Stimulated activated naive CD4-positive, alpha-beta T cell (primary cell): Measurements from ENCODE around the gene SMAD4.
"Not testable (repeated sequence)": the region's sequence is repeated elsewhere in the genome, so short reads cannot be mapped to it uniquely, and the experiment has no call there.

Source experiments
- DNase-seq, 6 experiments: peaks; one replicate each; lab custom pipeline; 2025; lab: John Stamatoyannopoulos, UW

The SMAD4 gene

DNA sequence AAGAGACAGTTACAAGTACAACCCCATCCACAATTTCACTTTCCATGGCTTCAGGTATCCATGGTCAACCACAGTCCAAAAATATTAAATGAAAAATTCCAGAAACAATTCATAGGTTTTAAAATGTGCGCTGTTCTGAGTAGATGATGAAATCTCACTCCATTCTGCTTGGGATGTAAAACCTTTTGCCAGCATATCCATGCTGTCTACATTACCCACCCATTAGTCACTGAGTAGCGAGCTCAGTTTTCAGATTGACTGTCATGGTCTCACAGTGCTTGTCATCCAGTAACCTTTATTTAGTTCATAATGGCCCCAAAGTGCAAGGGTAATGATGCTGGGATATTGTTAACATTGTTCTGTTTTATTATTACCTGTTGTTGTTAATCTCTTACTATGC is 40.5 kb downstream of the SMAD4 start:
- no peak for DNase-seq

DNA sequence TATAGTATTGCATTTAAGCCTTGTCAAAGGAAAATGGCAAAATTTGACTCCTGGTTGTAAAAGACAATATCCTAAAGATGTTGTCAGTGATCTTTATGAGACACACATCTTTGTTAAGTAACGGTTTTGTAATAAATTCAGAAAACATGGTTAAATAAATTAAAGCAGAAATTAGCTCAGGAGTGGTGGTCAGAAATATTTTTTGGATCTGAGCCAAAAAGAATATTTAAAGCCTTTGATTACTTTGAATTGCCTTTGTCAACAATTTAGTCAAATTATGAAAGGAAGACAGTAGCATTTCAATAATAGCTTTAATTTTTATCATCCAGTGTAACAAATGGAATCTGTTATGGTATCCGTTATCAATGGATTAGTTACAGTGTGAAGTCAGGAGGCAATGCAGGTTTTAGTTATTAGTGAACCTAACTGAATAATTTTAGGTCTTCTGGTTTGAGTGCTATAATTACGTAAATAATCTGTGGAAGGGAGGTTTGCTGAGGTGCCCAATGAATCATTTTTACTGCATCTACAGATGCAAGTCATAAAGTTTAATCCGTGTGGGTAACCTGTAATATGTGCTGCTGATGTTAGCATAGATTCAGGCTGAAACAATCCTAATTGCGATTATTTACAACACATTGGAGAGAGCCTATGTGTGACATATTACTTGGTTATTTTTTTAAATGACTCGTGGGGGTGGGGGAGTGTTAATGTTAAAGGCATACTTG is 42.7 kb downstream of the SMAD4 start:
- DNase-seq = no peak

DNA sequence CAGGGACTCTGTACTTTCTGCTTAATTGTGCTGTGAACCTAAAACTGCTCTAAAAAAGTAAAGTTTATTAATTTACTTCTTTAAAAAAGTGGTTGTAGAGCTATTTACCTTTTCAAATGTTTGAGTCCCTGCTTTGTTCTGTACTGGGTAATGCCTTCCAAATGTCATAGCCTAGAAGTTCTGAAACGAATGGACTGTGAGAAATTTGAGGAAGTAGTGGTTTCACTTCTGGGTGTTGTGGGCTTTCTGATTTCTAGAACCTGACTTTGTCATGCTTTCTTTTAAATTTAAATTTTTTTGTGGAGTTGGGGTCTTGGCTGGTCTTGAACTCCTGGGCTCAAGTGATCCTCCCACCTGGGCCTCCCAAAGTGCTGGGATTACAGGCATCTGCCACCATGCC is 44.6 kb downstream of the SMAD4 start:
- DNase-seq = no peak

DNA sequence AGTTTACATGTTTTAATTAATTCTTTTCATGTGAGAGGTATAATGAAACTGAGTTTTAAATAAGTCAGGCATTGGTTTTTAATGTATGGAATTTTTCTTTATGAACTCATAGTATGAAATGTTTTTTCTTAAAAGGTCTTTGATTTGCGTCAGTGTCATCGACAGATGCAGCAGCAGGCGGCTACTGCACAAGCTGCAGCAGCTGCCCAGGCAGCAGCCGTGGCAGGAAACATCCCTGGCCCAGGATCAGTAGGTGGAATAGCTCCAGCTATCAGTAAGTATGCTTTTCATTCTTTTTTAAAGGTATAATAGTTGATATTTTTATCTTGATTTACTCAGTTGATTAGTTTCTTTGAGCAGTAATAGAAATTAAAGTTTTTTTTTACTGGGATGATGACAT is 46.5 kb downstream of the SMAD4 start:
- no peak for DNase-seq

DNA sequence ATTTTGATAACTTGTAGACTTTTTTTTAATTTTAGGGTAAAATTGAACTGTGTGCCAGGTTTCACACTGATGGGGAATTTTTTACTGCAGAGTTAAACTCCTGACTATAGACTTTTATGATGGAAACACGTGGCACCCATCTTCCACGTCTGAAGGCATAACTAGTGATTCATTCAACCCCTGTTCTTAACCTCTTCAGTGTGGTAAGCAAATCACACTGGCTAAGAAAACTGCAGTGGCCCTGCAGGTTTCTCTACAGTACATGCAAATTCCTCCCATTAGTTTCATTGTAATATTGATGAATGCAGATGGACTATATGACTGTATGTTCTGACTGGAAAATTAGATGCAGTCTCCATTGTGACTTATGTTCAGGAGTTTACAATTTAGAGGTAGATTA is 47.2 kb downstream of the SMAD4 start:
- DNase-seq = no peak

DNA sequence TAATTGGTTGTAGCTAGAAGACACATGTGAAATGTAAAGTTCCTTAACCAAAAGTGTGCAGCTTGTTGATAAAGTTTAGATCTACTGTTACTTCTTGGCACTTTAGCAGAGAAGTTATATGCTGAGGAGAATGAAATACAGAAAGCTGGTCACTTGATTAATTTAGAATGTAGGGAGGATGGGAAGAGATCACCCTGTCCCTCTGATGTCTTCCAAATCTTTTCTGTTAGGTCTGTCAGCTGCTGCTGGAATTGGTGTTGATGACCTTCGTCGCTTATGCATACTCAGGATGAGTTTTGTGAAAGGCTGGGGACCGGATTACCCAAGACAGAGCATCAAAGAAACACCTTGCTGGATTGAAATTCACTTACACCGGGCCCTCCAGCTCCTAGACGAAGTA is 48.0 kb downstream of the SMAD4 start:
- no peak for DNase-seq

DNA sequence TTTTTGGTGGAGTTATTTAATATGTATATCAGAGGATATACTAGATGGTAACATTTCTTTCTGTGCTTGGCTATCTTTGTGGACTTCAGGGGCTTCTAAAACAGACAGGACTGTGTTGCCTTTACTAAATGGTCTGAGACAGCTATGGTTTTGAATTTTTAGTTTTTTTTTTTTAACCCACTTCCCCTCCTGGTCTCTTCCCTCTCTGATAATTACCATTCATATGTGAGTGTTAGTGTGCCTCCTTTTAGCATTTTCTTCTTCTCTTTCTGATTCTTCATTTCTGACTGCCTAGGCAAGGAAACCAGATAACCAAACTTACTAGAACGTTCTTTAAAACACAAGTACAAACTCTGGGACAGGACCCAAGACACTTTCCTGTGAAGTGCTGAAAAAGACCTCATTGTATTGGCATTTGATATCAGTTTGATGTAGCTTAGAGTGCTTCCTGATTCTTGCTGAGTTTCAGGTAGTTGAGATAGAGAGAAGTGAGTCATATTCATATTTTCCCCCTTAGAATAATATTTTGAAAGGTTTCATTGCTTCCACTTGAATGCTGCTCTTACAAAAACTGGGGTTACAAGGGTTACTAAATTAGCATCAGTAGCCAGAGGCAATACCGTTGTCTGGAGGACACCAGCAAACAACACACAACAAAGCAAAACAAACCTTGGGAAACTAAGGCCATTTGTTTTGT is 52.7 kb downstream of the SMAD4 start:
- DNase-seq = no peak

DNA sequence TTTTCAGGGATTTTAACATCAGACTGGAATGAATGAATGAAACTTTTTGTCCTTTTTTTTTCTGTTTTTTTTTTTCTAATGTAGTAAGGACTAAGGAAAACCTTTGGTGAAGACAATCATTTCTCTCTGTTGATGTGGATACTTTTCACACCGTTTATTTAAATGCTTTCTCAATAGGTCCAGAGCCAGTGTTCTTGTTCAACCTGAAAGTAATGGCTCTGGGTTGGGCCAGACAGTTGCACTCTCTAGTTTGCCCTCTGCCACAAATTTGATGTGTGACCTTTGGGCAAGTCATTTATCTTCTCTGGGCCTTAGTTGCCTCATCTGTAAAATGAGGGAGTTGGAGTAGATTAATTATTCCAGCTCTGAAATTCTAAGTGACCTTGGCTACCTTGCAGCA is 53.4 kb downstream of the SMAD4 start:
- DNase-seq = no peak

DNA sequence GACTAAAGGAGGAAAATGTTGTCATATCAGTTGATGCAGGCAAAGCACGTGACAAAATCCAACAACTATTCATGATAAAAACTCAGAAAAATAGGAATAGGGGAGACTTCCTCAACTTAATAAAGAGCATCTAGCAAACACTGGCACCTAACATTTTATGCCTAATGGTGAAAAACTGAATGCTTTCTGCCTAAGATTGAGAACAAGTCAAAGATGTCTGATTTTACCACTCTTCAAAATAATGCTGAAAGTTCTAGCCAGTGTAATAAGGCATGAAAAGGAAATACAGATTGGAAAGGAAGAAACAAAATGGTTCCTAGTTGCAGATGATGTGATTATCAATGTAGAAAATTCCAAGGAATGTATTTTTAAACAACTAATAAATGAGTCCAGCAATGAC is 58.4 kb downstream of the SMAD4 start:
- no peak for DNase-seq

DNA sequence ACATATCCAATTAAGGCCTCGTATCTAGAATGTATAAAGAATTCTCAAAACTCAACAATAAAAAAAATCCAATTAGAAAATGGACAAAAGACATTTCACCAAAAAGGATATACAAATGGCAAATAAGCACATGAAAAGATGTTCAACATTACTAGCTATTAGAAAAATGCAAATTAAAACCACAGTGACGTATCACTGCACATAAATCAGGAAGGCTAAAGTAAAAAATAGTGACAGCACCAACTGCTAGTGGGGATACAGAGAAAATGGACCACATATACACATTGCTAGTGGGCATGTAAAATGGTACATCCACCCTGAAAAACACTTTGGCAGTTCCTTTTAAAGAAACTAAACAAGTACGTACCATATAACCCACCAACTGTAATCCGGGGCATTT is 59.7 kb downstream of the SMAD4 start:
- no peak for DNase-seq

DNA sequence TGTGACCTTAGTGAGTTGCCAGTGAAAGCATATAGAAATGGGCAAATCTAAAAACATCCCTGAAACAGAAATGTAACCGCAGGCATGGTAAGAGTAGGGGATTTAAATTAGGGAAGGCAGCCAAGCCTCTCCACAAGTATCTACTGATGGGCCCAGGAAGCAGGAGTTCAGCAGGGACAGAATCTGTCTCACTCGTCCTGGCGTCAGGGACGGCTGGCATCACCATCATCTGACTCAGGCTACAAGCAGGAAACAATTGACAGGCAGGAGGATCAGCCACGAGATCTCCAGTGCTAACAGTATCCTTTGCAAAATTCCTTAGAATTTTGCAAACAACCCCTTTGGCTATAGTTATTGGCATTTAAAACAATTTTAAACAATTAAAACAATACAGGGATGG is 61.3 kb downstream of the SMAD4 start:
- no peak for DNase-seq

DNA sequence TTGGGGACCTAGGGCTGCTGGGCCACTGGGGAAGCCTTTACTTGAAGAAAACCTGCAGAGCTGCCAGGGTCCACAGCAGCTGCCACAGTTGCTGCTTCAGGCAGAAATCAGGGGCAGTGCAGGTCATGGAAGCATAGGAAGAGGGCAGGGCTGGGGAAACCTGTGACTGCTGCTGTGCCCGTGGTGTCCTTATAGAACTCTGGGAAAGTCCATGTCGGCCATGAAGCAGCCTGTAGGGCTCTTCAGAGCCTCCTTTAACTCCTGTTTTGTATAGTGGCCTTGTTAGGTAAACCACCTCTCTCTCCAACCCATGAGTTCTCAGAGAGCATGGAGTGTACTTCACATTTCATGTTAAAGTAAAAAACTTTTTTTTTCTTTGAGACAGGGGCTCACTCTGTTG is 62.1 kb downstream of the SMAD4 start:
- no peak for DNase-seq

DNA sequence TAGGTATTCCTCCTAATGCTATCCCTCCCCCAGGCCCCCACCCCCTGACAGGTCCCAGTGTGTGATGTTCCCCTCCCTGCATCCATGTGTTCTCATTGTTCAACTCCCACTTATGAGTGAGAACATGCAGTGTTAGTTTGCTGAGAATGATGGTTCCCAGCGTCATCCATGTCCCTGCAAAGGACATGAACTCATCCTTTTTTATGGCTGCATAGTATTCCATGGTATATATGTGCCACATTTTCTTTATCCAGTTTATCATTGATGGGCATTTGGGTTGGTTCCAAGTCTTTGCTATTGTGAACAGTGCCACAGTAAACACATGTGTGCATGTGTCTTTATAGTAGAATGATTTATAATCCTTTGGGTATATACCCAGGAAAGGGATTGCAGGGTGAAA is 63.0 kb downstream of the SMAD4 start:
- DNase-seq = not testable (repeated sequence)

DNA sequence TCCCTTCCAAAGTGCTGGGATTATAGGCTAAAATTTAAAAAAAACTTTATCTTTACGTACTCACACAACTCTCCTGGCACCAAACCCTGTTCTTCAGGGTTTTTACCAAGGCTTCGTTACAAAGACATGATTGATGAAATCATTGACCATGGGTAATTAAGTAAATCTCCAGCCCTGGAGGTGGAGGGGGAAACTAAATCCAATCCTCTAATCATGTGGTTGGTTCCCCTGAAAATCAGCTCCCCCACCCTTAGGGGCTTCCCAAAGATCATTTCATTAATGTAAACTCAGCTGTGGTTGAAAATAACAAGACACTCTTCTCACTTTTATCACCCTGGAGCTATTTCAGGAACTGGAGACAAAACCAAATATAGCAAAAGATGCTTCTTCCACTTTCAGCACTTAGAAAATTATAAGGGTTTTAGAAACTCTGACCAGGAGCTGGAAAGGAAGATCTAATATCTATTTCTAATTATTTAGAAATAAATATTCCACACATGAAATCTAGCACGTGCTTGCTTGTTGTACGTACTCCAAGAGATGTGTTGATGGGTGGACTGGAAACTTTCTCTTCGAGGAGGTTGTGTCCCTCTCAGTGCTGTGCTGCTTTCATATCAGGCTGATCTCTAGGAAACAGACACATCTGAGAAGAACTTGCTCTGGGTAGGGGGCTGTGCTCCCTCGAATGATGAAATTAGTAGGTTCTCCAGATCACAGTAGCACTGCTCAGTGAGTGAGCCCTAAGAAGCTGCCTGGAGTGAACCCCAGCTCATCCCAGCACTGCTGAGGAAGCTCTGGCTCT is 67.2 kb downstream of the SMAD4 start:
- DNase-seq = no peak

DNA sequence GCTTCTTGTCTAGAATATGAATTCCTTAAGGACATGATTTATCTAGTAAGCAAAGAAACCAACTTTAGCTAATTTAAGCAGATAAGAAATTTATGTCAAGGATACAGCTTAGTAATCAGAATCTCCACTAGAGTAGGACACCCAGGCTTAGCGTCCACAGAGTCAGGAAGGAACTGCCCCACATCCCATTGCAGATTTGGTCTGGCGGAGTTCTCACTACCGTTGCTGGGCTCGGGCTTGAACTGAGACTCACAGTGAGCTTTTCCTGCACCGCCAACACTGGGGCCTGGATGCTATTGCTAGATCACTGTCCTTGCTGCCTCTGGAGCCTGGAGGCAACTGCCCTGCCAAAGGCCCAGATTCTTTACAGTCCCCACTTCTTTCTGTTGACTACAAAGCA is 68.1 kb downstream of the SMAD4 start:
- no peak for DNase-seq

DNA sequence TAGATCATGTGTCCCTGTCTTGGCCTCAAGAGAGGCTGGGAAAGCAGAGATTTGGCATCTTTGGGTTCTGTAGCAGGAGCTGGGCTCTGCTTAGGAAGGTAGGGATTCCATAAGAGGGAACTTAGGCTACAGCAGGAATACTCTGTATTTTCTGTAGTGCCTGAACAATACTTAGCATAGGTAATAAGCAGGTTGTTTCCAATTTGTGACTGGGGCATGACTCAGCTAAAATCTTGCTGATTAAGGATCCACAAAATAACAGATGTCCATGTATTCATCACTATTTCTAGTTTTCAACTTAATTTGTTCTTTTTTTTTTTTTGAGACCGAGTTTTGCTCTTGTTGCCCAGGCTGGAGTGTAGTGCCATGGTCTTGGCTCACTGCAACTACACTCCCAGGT is 68.5 kb downstream of the SMAD4 start:
- no peak for DNase-seq

DNA sequence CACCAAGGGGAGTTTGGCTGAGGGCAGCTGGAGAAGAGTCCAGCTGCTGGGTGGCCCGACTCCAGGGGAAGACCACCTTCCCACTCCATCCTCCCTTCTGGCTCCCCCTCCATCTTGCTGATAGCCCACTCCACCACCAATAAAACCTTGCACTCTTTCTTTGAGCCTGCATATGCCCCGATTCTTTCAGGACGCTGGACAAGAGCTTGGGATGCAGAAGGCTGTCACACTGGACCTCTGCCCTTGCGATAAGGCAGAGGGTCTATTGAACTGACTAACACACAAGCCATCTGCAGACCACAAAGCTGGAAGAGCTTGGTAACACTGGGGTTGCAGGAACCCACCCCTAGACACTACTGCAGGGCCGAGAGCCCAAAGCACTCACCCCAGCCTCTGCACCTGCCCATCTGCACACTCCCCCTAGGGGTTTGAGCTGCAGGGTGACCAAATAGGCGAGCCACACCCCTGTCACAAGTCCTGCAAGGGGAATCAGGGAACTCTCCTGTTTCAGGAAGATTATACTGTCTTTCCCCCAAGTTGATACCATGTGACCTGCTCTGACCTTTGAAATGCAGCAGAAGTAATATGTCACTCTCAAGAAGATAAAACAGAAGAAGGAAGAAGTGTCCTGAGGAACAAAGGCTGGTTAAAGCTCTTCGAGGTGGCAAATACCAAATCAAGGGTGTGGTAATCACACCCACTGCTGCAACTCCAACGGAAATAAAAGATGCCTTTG is 70.5 kb downstream of the SMAD4 start:
- no peak for DNase-seq

DNA sequence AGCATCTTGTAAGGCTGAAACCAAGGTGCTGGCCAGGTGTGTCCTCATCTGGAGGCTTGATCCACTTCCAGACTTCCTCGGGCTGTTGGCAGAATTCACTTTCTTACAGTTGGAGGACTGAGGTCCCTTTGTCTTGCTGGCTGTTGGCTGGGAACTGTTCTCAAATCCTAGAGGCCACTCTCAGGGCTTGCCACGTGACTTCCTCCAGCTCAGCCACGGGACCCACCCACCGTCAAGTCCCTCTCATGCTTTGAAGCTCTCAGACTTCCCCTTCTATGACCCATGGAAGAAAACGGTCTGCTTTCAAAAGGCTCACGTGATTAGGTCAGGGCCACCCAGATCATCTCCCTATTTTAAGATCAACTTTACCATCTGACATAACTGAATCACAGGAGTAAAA is 77.1 kb downstream of the SMAD4 start:
- DNase-seq = no peak

DNA sequence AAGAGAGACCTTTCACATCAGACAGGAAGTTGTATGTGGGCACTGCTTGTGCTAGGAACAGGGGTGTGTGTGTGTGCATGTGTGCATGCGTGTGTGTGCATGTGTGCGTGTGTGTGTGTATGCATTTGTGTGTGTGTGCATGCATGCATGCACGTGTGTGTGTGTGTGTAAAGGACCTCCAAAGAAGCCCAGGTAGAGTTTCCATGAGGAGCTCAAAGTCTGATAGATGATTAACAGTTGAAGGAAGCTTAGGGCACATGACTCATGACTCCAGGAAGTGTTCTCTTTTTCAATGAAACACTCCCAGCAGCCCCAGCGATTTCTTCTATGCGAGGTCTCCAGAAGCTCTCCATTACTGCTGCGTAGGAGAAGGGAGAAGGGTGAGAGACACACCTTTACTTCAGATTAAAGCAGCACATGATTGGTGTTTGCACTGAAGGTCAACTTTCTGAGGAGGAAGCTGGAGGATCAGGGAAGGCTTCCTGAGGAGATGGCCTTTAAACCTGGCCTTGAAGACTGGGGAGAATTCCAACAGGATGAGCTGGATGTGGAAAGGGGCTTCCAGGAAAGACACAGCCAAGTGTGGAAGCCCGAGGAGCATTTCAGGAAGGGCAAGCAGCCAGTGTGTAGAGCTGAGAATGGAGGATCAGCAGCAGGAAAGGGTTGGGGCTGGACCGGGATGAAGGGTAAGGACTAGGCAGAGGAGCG is 77.7 kb downstream of the SMAD4 start:
- no peak for DNase-seq

DNA sequence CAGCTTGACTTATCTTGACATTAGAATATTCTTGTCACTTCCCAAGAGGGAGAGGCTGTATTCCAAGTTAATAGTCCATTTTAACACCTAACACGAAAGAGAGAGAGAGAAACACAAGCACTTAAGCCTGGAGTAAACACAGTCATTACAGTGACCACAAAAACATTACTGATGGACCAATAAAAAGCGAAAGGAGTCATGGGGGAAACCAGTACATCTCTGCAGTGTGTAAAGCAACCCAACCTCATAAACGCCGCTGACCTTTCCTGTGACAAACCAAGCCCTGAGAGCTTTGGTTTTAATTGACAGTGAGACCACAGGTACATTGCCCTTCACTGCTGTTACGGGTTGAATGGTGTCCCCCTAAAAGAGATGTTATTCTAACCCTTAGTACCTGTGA is 78.3 kb downstream of the SMAD4 start:
- DNase-seq = no peak

DNA sequence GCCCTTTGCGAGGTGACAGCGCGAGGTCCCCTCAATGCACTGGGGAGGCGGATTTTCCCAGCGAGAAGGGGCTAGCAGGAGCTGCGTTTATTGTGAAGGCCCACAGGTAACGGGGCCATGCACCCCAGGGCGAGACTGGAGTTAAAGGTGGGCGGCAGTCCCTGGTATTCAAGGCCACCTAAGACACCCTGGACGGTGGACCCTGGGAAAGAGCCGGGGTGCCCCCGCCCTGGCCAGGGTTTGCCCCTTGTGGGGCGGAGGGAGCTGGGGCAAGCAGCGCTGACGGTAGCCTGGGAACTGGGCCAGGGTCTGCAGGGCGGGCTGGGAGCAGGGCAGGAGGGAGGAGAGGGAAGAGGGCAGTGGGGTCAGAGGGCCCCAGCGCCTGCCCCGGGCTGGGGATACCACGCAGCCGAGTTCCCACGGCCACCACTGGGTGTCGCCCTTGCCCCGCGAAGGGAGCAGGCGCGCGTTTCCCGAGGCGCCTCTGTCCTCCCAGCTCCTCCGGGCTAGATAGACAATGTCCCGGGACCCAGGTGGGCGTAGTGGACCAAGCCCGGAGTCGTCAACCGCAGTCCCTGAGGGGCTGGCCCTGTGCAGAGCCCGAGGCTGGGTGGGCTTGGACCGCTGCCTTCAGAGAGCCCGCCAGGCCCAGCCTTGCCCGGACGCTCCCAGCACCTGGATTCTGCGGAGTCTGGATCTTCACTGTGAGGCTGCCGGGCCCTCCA is 80.2 kb downstream of the SMAD4 start:
- DNase-seq = peak; percentile 5 to 53 (median 40)
